ENCODE measurements around the gene SPINK2. TPM values are rescaled to one million over a fixed set of nuclear protein-coding genes. Genes with fewer than 3 reads are reported as not detected.

SPINK2 gene
- polyA plus RNA-seq, 3 donors, result not detected

- 83% methylated on average over 1 of the region's 3 CpGs for WGBS (ENCODE audit: insufficient coverage)
- Mint-ChIP-seq H3K27ac (no peak overlapping the region), H3K36me3 (no peaks in the 10 kb centered on the region), H3K27me3 (ENCODE audit: low read depth in 3 of 3) (peaks cover 0 to 4% (median 0%) of the 10 kb centered on the region in 3 donors), H3K4me1 (peaks cover 26% of the 10 kb centered on the region), H3K9me3 (peaks cover 0 to 3% (median 0%) of the 10 kb centered on the region in 7 donors), H3K4me3 (no peak overlapping the region)
- no peak for TF ChIP-seq CTCF (IDR thresholded peaks at IDR 0.05)
- peaks cover 8 to 16% of the 10 kb centered on the region in 2 donors for H3K4me1 ChIP-seq (ENCODE audit: control insufficient read depth in 1 of 2, insufficient read depth in 2 of 2, low read length in 2 of 2)
- H3K9me3 ChIP-seq (replicated peaks in 1 of 2; ENCODE audit: control insufficient read depth in 1 of 2, insufficient read depth in 1 of 2, low read length in 2 of 2), result no peaks in the 10 kb centered on the region
- H3K36me3 ChIP-seq (replicated peaks in 1 of 2; ENCODE audit: control insufficient read depth in 1 of 2, insufficient read depth in 2 of 2, low read length in 2 of 2), result no peaks in the 10 kb centered on the region
- H4K20me1 ChIP-seq (ENCODE audit: insufficient read depth, low read length), result no peaks in the 10 kb centered on the region
- no peak overlapping the region for H3K4me2 ChIP-seq (replicated peaks; ENCODE audit: extremely low read depth, low read length, poor library complexity, severe bottlenecking)
- no peaks in the 10 kb centered on the region for H3K27me3 ChIP-seq (ENCODE audit: control insufficient read depth in 2 of 2, insufficient read depth in 2 of 2, low read length in 2 of 2)
- no peak overlapping the region for H3K4me3 ChIP-seq (replicated peaks in 1 of 3; ENCODE audit: low read depth in 2 of 3, low read length in 3 of 3)
- H3K79me2 ChIP-seq (ENCODE audit: insufficient read depth, low read length), result no peaks in the 10 kb centered on the region
- intact Hi-C loops (cut with micrococcal nuclease), result no loop called here
- H2AFZ ChIP-seq (ENCODE audit: insufficient read depth, low read depth, low read length, poor library complexity, severe bottlenecking), result no peak overlapping the region
- DNase-seq, result no peak
- H3K27ac ChIP-seq (ENCODE audit: low read depth in 1 of 2, low read length in 2 of 2), result no peak overlapping the region
- no peak overlapping the region for H3K9ac ChIP-seq (ENCODE audit: insufficient read depth, low read length, poor library complexity, severe bottlenecking)
Observed at GRCh38 chr4:56860781-56861180, 39.3 kb upstream of the SPINK2 start.

GRCh38 chr4:56859841-56860240 lies 38.3 kb upstream of the SPINK2 start:
- H3K36me3 Mint-ChIP-seq, result no peaks in the 10 kb centered on the region
- H3K4me2 ChIP-seq (replicated peaks; ENCODE audit: extremely low read depth, low read length, poor library complexity, severe bottlenecking), result no peak overlapping the region
- no peak overlapping the region for H3K27ac Mint-ChIP-seq
- peaks cover 8 to 16% of the 10 kb centered on the region in 2 donors for H3K4me1 ChIP-seq (ENCODE audit: control insufficient read depth in 1 of 2, insufficient read depth in 2 of 2, low read length in 2 of 2)
- no peaks in the 10 kb centered on the region for H4K20me1 ChIP-seq (ENCODE audit: insufficient read depth, low read length)
- H3K9ac ChIP-seq (ENCODE audit: insufficient read depth, low read length, poor library complexity, severe bottlenecking), result no peak overlapping the region
- peaks cover 26% of the 10 kb centered on the region for H3K4me1 Mint-ChIP-seq
- no peak overlapping the region for H2AFZ ChIP-seq (ENCODE audit: insufficient read depth, low read depth, low read length, poor library complexity, severe bottlenecking)
- peaks cover 0 to 3% (median 0%) of the 10 kb centered on the region in 7 donors for H3K9me3 Mint-ChIP-seq
- 40% methylated on average over 1 of the region's 5 CpGs for WGBS (ENCODE audit: insufficient coverage)
- DNase-seq, result no peak
- no peak for TF ChIP-seq CTCF (IDR thresholded peaks at IDR 0.05)
- H3K36me3 ChIP-seq (replicated peaks in 1 of 2; ENCODE audit: control insufficient read depth in 1 of 2, insufficient read depth in 2 of 2, low read length in 2 of 2), result no peaks in the 10 kb centered on the region
- H3K27ac ChIP-seq (ENCODE audit: low read depth in 1 of 2, low read length in 2 of 2), result no peak overlapping the region
- H3K79me2 ChIP-seq (ENCODE audit: insufficient read depth, low read length), result no peaks in the 10 kb centered on the region
- peaks cover 0 to 3% (median 0%) of the 10 kb centered on the region in 3 donors for H3K27me3 Mint-ChIP-seq (ENCODE audit: low read depth in 3 of 3)
- H3K4me3 Mint-ChIP-seq, result no peak overlapping the region
- H3K27me3 ChIP-seq (ENCODE audit: control insufficient read depth in 2 of 2, insufficient read depth in 2 of 2, low read length in 2 of 2), result no peaks in the 10 kb centered on the region
- H3K4me3 ChIP-seq (replicated peaks in 1 of 3; ENCODE audit: low read depth in 2 of 3, low read length in 3 of 3), result no peak overlapping the region
- no peaks in the 10 kb centered on the region for H3K9me3 ChIP-seq (replicated peaks in 1 of 2; ENCODE audit: control insufficient read depth in 1 of 2, insufficient read depth in 1 of 2, low read length in 2 of 2)
- intact Hi-C loops (cut with micrococcal nuclease), result no loop called here
